H9 (cell line): ENCODE measurements around the gene XAGE2. TPM values are rescaled to one million over a fixed set of nuclear protein-coding genes. Genes with fewer than 3 reads are reported as not detected.

Source experiments
- DNase-seq: peaks from one replicate; pipeline ENCODE4 v3.0.0-alpha.2; 2017
- H2AFZ ChIP-seq: one replicate; pipeline ENCODE4 v1.6.1; 2013; ENCODE audit warnings: mild to moderate bottlenecking, low read length, control low read depth, moderate library complexity
- H2AK5ac ChIP-seq: 2 replicates; pipeline ENCODE4 v1.6.1; 2013; ENCODE audit warnings: low read length, control low read depth, mixed read lengths; ENCODE audit not compliant: insufficient read length
- H2BK120ac ChIP-seq: one replicate; pipeline ENCODE4 v1.6.1; 2013; ENCODE audit warnings: low read depth, mild to moderate bottlenecking, low read length, control low read depth, inconsistent platforms; ENCODE audit not compliant: poor library complexity, severe bottlenecking
- H2BK12ac ChIP-seq: 2 replicates; pipeline ENCODE4 v1.6.1; 2013; ENCODE audit warnings: low read length, control low read depth, mixed read lengths, low read depth; ENCODE audit not compliant: insufficient read length
- H2BK15ac ChIP-seq: 2 replicates; pipeline ENCODE4 v1.6.1; 2013; ENCODE audit warnings: low read depth, low read length, control low read depth
- H2BK20ac ChIP-seq: one replicate; pipeline ENCODE4 v1.6.1; 2013; ENCODE audit warnings: low read depth, mild to moderate bottlenecking, low read length, control low read depth, inconsistent platforms; ENCODE audit not compliant: poor library complexity, severe bottlenecking
- H2BK5ac ChIP-seq: 2 replicates; pipeline ENCODE4 v1.6.1; 2013; ENCODE audit warnings: low read length, control low read depth, mixed read lengths; ENCODE audit not compliant: insufficient read length
- H3K14ac ChIP-seq: 2 replicates; pipeline ENCODE4 v1.6.1; 2013; ENCODE audit warnings: low read length, control low read depth; ENCODE audit not compliant: insufficient read depth
- H3K18ac ChIP-seq: 2 replicates; pipeline ENCODE4 v1.6.1; 2013; ENCODE audit warnings: low read depth, mild to moderate bottlenecking, mixed read lengths, low read length, control low read depth; ENCODE audit not compliant: insufficient read length
- H3K23ac ChIP-seq: 2 replicates; pipeline ENCODE4 v1.6.1; 2013; ENCODE audit warnings: low read length, control low read depth, mixed read lengths, low read depth; ENCODE audit not compliant: insufficient read length
- H3K23me2 ChIP-seq: 2 replicates; pipeline ENCODE4 v1.6.1; 2013; ENCODE audit warnings: low read depth, mild to moderate bottlenecking, mixed read lengths, low read length, control low read depth; ENCODE audit not compliant: insufficient read length, poor library complexity, severe bottlenecking
- H3K27ac ChIP-seq: 2 replicates; pipeline ENCODE4 v1.5.1; 2013; ENCODE audit warnings: low read length, control low read depth, mixed read lengths, low read depth; ENCODE audit not compliant: insufficient read length
- H3K27me3 ChIP-seq: 2 replicates; pipeline ENCODE4 v1.6.1; 2013; ENCODE audit warnings: low read length, control low read depth, inconsistent platforms; ENCODE audit not compliant: insufficient read depth
- H3K4ac ChIP-seq: 2 replicates; pipeline ENCODE4 v1.6.1; 2013; ENCODE audit warnings: low read depth, mild to moderate bottlenecking, control low read depth, inconsistent platforms, low read length, moderate library complexity
- H3K4me1 ChIP-seq: 2 replicates; pipeline ENCODE4 v1.6.1; 2013; ENCODE audit warnings: low read length, control low read depth, inconsistent platforms; ENCODE audit not compliant: insufficient read depth
- H3K4me2 ChIP-seq: 2 replicates; pipeline ENCODE4 v1.6.1; 2013; ENCODE audit warnings: low read length, control low read depth, mixed read lengths; ENCODE audit not compliant: insufficient read length, insufficient read depth
- H3K56ac ChIP-seq: 2 replicates; pipeline ENCODE4 v1.6.1; 2013; ENCODE audit warnings: low read depth, mild to moderate bottlenecking, mixed read lengths, low read length, control low read depth; ENCODE audit not compliant: insufficient read length
- H3K79me1 ChIP-seq: 2 replicates; pipeline ENCODE4 v1.6.1; 2013; ENCODE audit warnings: low read depth, mild to moderate bottlenecking, moderate library complexity, low read length, control low read depth, inconsistent platforms; ENCODE audit not compliant: insufficient read depth, poor library complexity, severe bottlenecking
- H3K79me2 ChIP-seq: 2 replicates; pipeline ENCODE4 v1.6.1; 2013; ENCODE audit warnings: low read length, control low read depth, inconsistent platforms; ENCODE audit not compliant: insufficient read depth
- H3K9ac ChIP-seq: 2 replicates; pipeline ENCODE4 v1.6.1; 2013; ENCODE audit warnings: low read length, control low read depth, mixed read lengths; ENCODE audit not compliant: insufficient read length; ENCODE audit errors: extremely low read depth
- H3K9me3 ChIP-seq: one replicate; pipeline ENCODE4 v1.6.1; 2013; ENCODE audit warnings: low read depth, low read length, inconsistent platforms; ENCODE audit not compliant: control insufficient read depth
- H3T11ph ChIP-seq: one replicate; pipeline ENCODE4 v1.6.1; 2013; ENCODE audit warnings: mild to moderate bottlenecking, low read length, control low read depth, inconsistent platforms
- H4K20me1 ChIP-seq: one replicate; pipeline ENCODE4 v1.6.1; 2013; ENCODE audit not compliant: control insufficient read depth, insufficient read length, insufficient read depth
- H4K5ac ChIP-seq: 2 replicates; pipeline ENCODE4 v1.6.1; 2013; ENCODE audit warnings: low read depth, mild to moderate bottlenecking, mixed read lengths, low read length, control low read depth; ENCODE audit not compliant: insufficient read length
- H4K8ac ChIP-seq: replicated peaks from 2 replicates; pipeline ENCODE4 v1.6.1; 2013; ENCODE audit warnings: low read length, control low read depth, mixed read lengths, low read depth; ENCODE audit not compliant: insufficient read length
- H4K91ac ChIP-seq: 2 replicates; pipeline ENCODE4 v1.6.1; 2013; ENCODE audit warnings: low read depth, mild to moderate bottlenecking, moderate library complexity, mixed read lengths, low read length, control low read depth; ENCODE audit not compliant: insufficient read length
- H3K27ac Mint-ChIP-seq, 3 experiments: 2 replicates in 2 of 3; 3 replicates in 1 of 3; pipeline ENCODE4 v1.8.0; 2020 to 2021; ENCODE audit warnings: mixed read lengths in 3 of 3, mild to moderate bottlenecking in 1 of 3, moderate library complexity in 1 of 3
- H3K27me3 Mint-ChIP-seq: 2 replicates; pipeline ENCODE4 v1.8.0; 2021; ENCODE audit warnings: low read depth, mild to moderate bottlenecking, moderate library complexity, mixed read lengths
- H3K36me3 Mint-ChIP-seq, 3 experiments: 2 replicates in 2 of 3; 3 replicates in 1 of 3; pipeline ENCODE4 v1.8.0; 2020 to 2021; ENCODE audit warnings: low read depth in 3 of 3, mixed read lengths in 3 of 3; ENCODE audit not compliant: insufficient read depth in 1 of 3
- H3K4me1 Mint-ChIP-seq, 2 experiments: 2 replicates each; pipeline ENCODE4 v1.8.0; 2020; ENCODE audit warnings: mixed read lengths in 2 of 2
- H3K4me3 Mint-ChIP-seq, 2 experiments: 2 replicates in 1 of 2; 3 replicates in 1 of 2; pipeline ENCODE4 v1.8.0; 2020 to 2021; ENCODE audit warnings: mild to moderate bottlenecking in 2 of 2, mixed read lengths in 2 of 2, moderate library complexity in 1 of 2
- H3K9me3 Mint-ChIP-seq, 2 experiments: 2 replicates in 1 of 2; 3 replicates in 1 of 2; pipeline ENCODE4 v1.8.0; 2020; ENCODE audit warnings: mild to moderate bottlenecking in 2 of 2, mixed read lengths in 2 of 2, moderate library complexity in 1 of 2
- WGBS: extraction: QIAGEN DNeasy Blood & Tissue Kit; methylation state at CpG from one replicate; pipeline ENCODE4 v1.1.7; 2013; ENCODE audit warnings: missing lambda C conversion rate, low lambda C conversion rate, mixed read lengths; ENCODE audit not compliant: insufficient read length; ENCODE audit errors: extremely low coverage; 5-methylcytosine and 5-hydroxymethylcytosine counted together
- total RNA-seq: library from RNA; stranded (reverse); gene quantifications from 2 replicates; pipeline ENCODE4 v1.2.1, GENCODE V29; 2021
- TF ChIP-seq, protein P1 (sequence below): fragments of 200-600 bp; sonication (generic); conservative IDR thresholded peaks from 3 replicates; pipeline ENCODE4 v1.8.0; 2021; ENCODE audit warnings: antibody characterized with exemption, mild to moderate bottlenecking

XAGE2 gene
- total RNA-seq, 1 experiment from 2014 or later: not detected

- Mint-ChIP-seq H3K36me3 (peaks cover 0 to 2% (median 0%) of the 10 kb centered on the region in 3 experiments; a peak in 2 of 7 replicates), H3K4me1 (no peaks in the 10 kb centered on the region), H3K27me3 (peaks cover 6% of the 10 kb centered on the region; the same call in 1 of the 2 replicates), H3K4me3 (no peak overlapping the region), H3K9me3 (peaks cover 54 to 57% of the 10 kb centered on the region in 2 experiments), H3K27ac (peak overlapping the region in 1 of 3 experiments; percentile 86; a peak in 1 of 7 replicates)
- Histone ChIP-seq H3K4me2 (no peak overlapping the region), H2BK15ac (no peak overlapping the region), H3K14ac (no peak overlapping the region), H3K9me3 (peaks cover 29% of the 10 kb centered on the region), H3K23ac (no peak overlapping the region), H3K27ac (no peak overlapping the region), H2AK5ac (no peak overlapping the region), H4K20me1 (no peaks in the 10 kb centered on the region), H3K79me2 (no peaks in the 10 kb centered on the region), H2BK20ac (no peak overlapping the region), H3K23me2 (no peaks in the 10 kb centered on the region), H3K79me1 (no peaks in the 10 kb centered on the region), H3K56ac (no peak overlapping the region), H3T11ph (no peak overlapping the region), H4K91ac (no peak overlapping the region), H2BK120ac (no peak overlapping the region), H3K9ac (no peak overlapping the region), H3K27me3 (no peaks in the 10 kb centered on the region), H2AFZ (no peak overlapping the region), H2BK5ac (no peak overlapping the region), H4K5ac (no peak overlapping the region), H2BK12ac (no peak overlapping the region), H4K8ac (no peak overlapping the region), H3K4me1 (no peaks in the 10 kb centered on the region), H3K18ac (no peak overlapping the region), H3K4ac (no peak overlapping the region)
- TF ChIP-seq, protein P1, sequence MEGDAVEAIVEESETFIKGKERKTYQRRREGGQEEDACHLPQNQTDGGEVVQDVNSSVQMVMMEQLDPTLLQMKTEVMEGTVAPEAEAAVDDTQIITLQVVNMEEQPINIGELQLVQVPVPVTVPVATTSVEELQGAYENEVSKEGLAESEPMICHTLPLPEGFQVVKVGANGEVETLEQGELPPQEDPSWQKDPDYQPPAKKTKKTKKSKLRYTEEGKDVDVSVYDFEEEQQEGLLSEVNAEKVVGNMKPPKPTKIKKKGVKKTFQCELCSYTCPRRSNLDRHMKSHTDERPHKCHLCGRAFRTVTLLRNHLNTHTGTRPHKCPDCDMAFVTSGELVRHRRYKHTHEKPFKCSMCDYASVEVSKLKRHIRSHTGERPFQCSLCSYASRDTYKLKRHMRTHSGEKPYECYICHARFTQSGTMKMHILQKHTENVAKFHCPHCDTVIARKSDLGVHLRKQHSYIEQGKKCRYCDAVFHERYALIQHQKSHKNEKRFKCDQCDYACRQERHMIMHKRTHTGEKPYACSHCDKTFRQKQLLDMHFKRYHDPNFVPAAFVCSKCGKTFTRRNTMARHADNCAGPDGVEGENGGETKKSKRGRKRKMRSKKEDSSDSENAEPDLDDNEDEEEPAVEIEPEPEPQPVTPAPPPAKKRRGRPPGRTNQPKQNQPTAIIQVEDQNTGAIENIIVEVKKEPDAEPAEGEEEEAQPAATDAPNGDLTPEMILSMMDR: no peak
- WGBS: no CpG with 5 or more reads among the region's 8 CpGs
- DNase-seq: no peak
These were observed 41.9 kb downstream of the XAGE2 start for GRCh38 chrX:52410439-52411394.
